Stomach (tissue), 4 donors: ENCODE results near the gene MCMBP.

Experiments
- CTCF ChIP-seq, 7 experiments: fragments of 450-650 bp in 4 of 7; fragments of 200-600 bp in 3 of 7; sonication (generic) in 3 of 7; IDR thresholded peaks; one replicate each; pipeline ENCODE4 v1.5.1; 2016 to 2019; ENCODE audit warnings: antibody characterized with exemption in 7 of 7, control low read depth in 2 of 7, mild to moderate bottlenecking in 1 of 7
- EP300 ChIP-seq: sonication (generic); formaldehyde crosslinking; IDR thresholded peaks from one replicate; pipeline ENCODE4 v1.6.1; 2017; ENCODE audit warnings: antibody characterized with exemption
- POLR2A ChIP-seq, 4 donors: fragments of 450-650 bp; IDR thresholded peaks; one replicate each; pipeline ENCODE4 v1.6.1; 2016; ENCODE audit warnings: antibody characterized with exemption in 4 of 4, control low read depth in 2 of 4, mild to moderate bottlenecking in 1 of 4, moderate library complexity in 1 of 4

GRCh38 chr10:119862524-119862923 lies 10.1 kb downstream of the MCMBP start:
- TF ChIP-seq POLR2A (IDR thresholded peaks at IDR 0.05) (no peak), EP300 (no peak), CTCF (IDR thresholded peaks at IDR 0.05) (no peak)
